ENCODE measurements around the gene SPAG16.

GRCh38 chr2:213766062-213766461 is 481.8 kb downstream of the SPAG16 start:
- TF ChIP-seq POLR2A (IDR thresholded peaks at IDR 0.05) = no peak
- TF ChIP-seq CTCF (IDR thresholded peaks at IDR 0.05) = no peak
